GM23338 (cell line): ENCODE data around the gene RBM24.

Experiments
- CTCF ChIP-seq, 2 experiments: fragments of 200-600 bp in 1 of 2; sonication (generic) in 1 of 2; conservative IDR thresholded peaks; 2 replicates each; pipeline versions ENCODE4 v1.5.1 to v1.6.1; 2016 to 2017; ENCODE audit warnings: antibody characterized with exemption in 2 of 2, low read depth in 2 of 2, mild to moderate bottlenecking in 2 of 2, moderate library complexity in 1 of 2
- EZH2 ChIP-seq: fragments of 200-600 bp; sonication (generic); IDR thresholded peaks from one replicate; pipeline ENCODE4 v1.8.0; 2017; ENCODE audit warnings: antibody characterized with exemption, mild to moderate bottlenecking, low read depth; ENCODE audit not compliant: unreplicated experiment
- EZH2phosphoT487 ChIP-seq: fragments of 200-600 bp; sonication (generic); IDR thresholded peaks from one replicate; pipeline ENCODE4 v1.8.1; 2018; ENCODE audit warnings: antibody characterized with exemption; ENCODE audit not compliant: unreplicated experiment
- JUNB ChIP-seq: IDR thresholded peaks from one replicate; pipeline ENCODE4 v1.6.1; 2016; ENCODE audit warnings: antibody characterized with exemption; ENCODE audit not compliant: unreplicated experiment
- NANOG ChIP-seq: IDR thresholded peaks from 2 replicates; pipeline ENCODE4 v1.6.1; 2016; ENCODE audit warnings: antibody characterized with exemption, borderline replicate concordance
- POLR2AphosphoS5 ChIP-seq: IDR thresholded peaks from 2 replicates; pipeline ENCODE4 v1.6.1; 2016; ENCODE audit warnings: antibody characterized with exemption, low read depth
- ZNF114 ChIP-seq: fragments of 250-450 bp; sonication (Bioruptor Pico); IDR thresholded peaks from 2 replicates; pipeline ENCODE4 v1.5.0; 2020; ENCODE audit warnings: mild to moderate bottlenecking, moderate library complexity
- ZNF331 ChIP-seq: fragments of 250-450 bp; sonication (Bioruptor Pico); IDR thresholded peaks from 2 replicates; pipeline ENCODE4 v1.5.0; 2020; ENCODE audit warnings: low read depth, mild to moderate bottlenecking, moderate library complexity
- TF ChIP-seq, protein P1 (sequence below): IDR thresholded peaks from one replicate; pipeline ENCODE4 v1.6.1; 2018; ENCODE audit warnings: antibody characterized with exemption; ENCODE audit not compliant: unreplicated experiment

GRCh38 chr6:17341891-17342290 lies 60.7 kb downstream of the RBM24 start:
- TF ChIP-seq CTCF (conservative IDR thresholded peaks at IDR 0.05; ENCODE audit: low read depth in 2 of 2) = no peak
- no peak for TF ChIP-seq EZH2
- TF ChIP-seq JUNB = no peak
- no peak for TF ChIP-seq ZNF331 (CRISPR knock-in tag)
- TF ChIP-seq, protein P1, sequence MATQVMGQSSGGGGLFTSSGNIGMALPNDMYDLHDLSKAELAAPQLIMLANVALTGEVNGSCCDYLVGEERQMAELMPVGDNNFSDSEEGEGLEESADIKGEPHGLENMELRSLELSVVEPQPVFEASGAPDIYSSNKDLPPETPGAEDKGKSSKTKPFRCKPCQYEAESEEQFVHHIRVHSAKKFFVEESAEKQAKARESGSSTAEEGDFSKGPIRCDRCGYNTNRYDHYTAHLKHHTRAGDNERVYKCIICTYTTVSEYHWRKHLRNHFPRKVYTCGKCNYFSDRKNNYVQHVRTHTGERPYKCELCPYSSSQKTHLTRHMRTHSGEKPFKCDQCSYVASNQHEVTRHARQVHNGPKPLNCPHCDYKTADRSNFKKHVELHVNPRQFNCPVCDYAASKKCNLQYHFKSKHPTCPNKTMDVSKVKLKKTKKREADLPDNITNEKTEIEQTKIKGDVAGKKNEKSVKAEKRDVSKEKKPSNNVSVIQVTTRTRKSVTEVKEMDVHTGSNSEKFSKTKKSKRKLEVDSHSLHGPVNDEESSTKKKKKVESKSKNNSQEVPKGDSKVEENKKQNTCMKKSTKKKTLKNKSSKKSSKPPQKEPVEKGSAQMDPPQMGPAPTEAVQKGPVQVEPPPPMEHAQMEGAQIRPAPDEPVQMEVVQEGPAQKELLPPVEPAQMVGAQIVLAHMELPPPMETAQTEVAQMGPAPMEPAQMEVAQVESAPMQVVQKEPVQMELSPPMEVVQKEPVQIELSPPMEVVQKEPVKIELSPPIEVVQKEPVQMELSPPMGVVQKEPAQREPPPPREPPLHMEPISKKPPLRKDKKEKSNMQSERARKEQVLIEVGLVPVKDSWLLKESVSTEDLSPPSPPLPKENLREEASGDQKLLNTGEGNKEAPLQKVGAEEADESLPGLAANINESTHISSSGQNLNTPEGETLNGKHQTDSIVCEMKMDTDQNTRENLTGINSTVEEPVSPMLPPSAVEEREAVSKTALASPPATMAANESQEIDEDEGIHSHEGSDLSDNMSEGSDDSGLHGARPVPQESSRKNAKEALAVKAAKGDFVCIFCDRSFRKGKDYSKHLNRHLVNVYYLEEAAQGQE = no peak
- no peak for TF ChIP-seq EZH2phosphoT487
- no peak for TF ChIP-seq ZNF114 (CRISPR knock-in tag)
- TF ChIP-seq POLR2AphosphoS5 = no peak
- no peak for TF ChIP-seq NANOG
